ENCODE results near the gene HIBCH. TPM values are rescaled to one million over a fixed set of nuclear protein-coding genes. Genes with fewer than 3 reads are reported as not detected.
"Not testable (repeated sequence)": the region's sequence is repeated elsewhere in the genome, so short reads cannot be mapped to it uniquely, and the experiment has no call there.

Gene HIBCH
- total RNA-seq, 2 experiments from 2014 or later = 15.6 to 17.5 TPM

DNA sequence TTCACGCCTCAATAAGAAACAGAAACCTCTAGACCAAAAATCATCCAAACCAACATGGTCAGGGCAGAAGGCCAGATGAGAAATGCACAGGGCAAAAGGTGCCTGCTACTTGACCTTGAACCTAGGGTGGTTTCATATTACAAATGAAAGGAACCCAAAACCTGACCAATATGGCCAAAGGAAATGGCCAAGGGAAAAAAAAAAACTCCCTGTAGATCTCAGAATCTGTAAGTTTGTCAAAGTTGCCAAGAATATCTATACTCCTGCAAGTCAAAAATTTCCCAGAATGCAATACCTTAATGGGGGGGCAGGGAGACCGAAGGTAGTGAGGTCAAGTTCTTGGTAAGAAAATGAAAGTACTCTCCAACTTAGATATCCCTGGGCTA, 47.2 kb downstream of the HIBCH start:
- DNase-seq = no peak
- H3K27ac Mint-ChIP-seq = no peak overlapping the region
- POLR2A ChIA-PET = no interaction called here

DNA sequence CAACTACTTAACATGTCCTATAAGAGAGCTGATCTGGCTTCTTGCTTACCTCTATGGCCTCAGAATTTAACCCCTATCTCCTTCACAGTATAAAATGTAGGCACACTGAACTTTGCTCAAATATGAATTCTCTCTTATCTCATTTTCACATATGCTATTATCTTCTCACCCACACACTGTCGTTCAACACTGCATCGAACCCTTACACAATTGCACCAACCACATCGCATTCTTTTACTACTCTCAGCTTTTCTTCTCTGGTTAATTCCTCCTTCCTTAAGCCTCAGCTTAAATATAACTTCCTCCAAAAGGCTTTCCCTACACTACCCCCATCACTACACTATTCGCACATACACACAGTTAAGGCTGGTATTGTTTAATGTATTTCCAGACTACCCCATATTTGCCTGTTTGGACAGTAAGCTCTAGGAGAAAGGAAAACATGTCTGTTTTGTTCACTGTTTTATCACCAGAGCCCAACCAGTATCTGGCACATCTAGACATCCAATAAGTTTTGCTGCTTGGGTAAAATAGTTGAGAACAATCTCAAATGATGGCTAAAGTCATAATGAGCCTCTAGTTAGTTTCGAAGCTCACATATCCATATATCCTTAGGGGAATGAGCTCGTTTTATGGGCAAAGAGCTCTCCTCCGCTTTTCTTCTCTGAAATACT, 47.7 kb downstream of the HIBCH start:
- ATAC-seq (ENCODE audit: low read depth) (no peak), DNase-seq (no peak)
- Mint-ChIP-seq H3K27me3 (no peaks in the 10 kb centered on the region), H3K4me1 (no peaks in the 10 kb centered on the region), H3K4me3 (no peak overlapping the region), H3K36me3 (peaks cover 18% of the 10 kb centered on the region), H3K9me3 (no peaks in the 10 kb centered on the region), H3K27ac (no peak overlapping the region)
- POLR2A ChIA-PET = no interaction called here

More for the DNA sequence above, 47.2 kb downstream of the HIBCH start:
- no peak for ATAC-seq (ENCODE audit: low read depth)
- no peaks in the 10 kb centered on the region for H3K9me3 Mint-ChIP-seq
- no peaks in the 10 kb centered on the region for H3K27me3 Mint-ChIP-seq
- peaks cover 15% of the 10 kb centered on the region for H3K36me3 Mint-ChIP-seq
- H3K4me1 Mint-ChIP-seq = no peaks in the 10 kb centered on the region
- H3K4me3 Mint-ChIP-seq = no peak overlapping the region

DNA sequence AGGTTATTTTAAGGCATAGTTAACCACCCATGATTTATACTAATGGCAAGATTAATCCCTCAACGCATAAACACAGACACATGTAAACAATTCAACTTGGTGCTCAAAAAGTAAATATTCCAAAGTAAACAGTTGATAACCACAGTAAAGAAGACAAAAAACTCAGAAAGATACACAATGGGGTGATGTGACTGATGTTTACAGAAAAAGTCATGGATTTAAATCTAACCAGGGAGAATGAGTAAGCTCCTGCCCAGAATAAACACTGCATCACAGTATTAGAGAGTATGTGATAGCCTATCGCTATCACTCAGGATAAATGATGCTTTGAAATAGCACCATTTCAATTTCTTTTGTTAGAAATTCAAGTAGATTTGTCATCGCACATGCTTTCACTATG, 49.3 kb downstream of the HIBCH start:
- Mint-ChIP-seq H3K4me3 (no peak overlapping the region), H3K36me3 (peaks cover 19% of the 10 kb centered on the region), H3K4me1 (no peaks in the 10 kb centered on the region), H3K9me3 (peaks cover 2% of the 10 kb centered on the region), H3K27ac (no peak overlapping the region), H3K27me3 (no peaks in the 10 kb centered on the region)
- POLR2A ChIA-PET = no interaction called here
- ATAC-seq (ENCODE audit: low read depth) (no peak), DNase-seq (no peak)

DNA sequence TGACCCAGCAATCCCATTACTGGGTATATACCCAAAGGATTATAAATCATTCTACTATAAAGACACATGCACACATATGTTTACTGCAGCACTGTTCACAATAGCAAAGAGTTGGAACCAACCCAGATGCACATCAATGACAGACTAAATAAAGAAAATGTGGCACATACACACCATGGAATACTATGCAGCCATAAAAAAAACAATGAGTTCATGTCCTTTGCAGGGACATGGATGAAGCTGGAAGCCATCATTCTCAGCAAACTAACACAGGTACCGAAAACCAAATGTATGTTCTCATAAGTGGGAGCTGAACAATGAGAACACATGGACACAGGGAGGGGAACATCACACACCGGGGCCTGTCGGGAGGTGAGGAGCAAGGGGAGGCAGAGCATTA, 49.9 kb downstream of the HIBCH start:
- H3K27me3 Mint-ChIP-seq; H3K9me3 Mint-ChIP-seq; H3K4me1 Mint-ChIP-seq; ATAC-seq (ENCODE audit: low read depth); POLR2A ChIA-PET; H3K4me3 Mint-ChIP-seq; DNase-seq; H3K27ac Mint-ChIP-seq: not testable (repeated sequence)
- peaks cover 21% of the 10 kb centered on the region for H3K36me3 Mint-ChIP-seq

- Mint-ChIP-seq H3K27me3 (no peaks in the 10 kb centered on the region), H3K27ac (no peak overlapping the region), H3K4me1 (no peaks in the 10 kb centered on the region), H3K4me3 (no peak overlapping the region), H3K9me3 (peaks cover 4% of the 10 kb centered on the region), H3K36me3 (peaks cover 18% of the 10 kb centered on the region)
- no peak for ATAC-seq (ENCODE audit: low read depth)
- no peak for DNase-seq
- POLR2A ChIA-PET = no interaction called here
Measured at GRCh38 chr2:190267302-190267701, 52.3 kb downstream of the HIBCH start.

GRCh38 chr2:190266314-190266713, 53.3 kb downstream of the HIBCH start:
- no peak for DNase-seq
- Mint-ChIP-seq H3K4me3 (no peak overlapping the region), H3K36me3 (peaks cover 12% of the 10 kb centered on the region), H3K4me1 (no peaks in the 10 kb centered on the region), H3K9me3 (peaks cover 4% of the 10 kb centered on the region), H3K27me3 (no peaks in the 10 kb centered on the region), H3K27ac (no peak overlapping the region)
- no peak for ATAC-seq (ENCODE audit: low read depth)
- POLR2A ChIA-PET = no interaction called here

DNA sequence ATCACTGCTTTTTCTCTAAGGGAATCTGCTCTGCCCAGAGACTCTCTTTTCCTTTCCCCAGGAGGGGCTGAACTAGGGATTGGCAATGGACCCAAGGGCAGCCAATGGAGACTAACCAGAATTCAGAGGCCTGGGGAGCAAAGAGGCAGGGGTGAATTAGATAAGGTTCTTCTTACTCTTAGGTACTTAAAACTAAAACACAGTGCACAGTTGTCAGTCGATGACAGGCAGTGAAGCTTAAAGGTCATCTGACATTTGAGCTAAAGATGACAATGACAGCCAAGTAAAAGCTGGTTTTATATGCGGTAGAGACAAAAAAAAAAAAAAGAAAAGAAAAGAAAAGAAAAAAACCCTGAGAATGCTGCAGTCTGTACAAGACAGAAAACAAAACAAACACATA, 57.8 kb downstream of the HIBCH start:
- ATAC-seq (ENCODE audit: low read depth) (no peak), DNase-seq (no peak)
- Mint-ChIP-seq H3K4me1 (no peaks in the 10 kb centered on the region), H3K36me3 (peaks cover 31% of the 10 kb centered on the region), H3K4me3 (no peak overlapping the region), H3K27ac (no peak overlapping the region), H3K9me3 (peaks cover 13% of the 10 kb centered on the region), H3K27me3 (no peaks in the 10 kb centered on the region)
- POLR2A ChIA-PET = no interaction called here

- Mint-ChIP-seq H3K27me3 (no peaks in the 10 kb centered on the region), H3K9me3 (peaks cover 12% of the 10 kb centered on the region), H3K4me1 (no peaks in the 10 kb centered on the region), H3K27ac (no peak overlapping the region), H3K4me3 (no peak overlapping the region), H3K36me3 (peaks cover 38% of the 10 kb centered on the region)
- DNase-seq = no peak
- POLR2A ChIA-PET = no interaction called here
- no peak for ATAC-seq (ENCODE audit: low read depth)
Measured at GRCh38 chr2:190256087-190256486, 63.5 kb downstream of the HIBCH start.

DNA sequence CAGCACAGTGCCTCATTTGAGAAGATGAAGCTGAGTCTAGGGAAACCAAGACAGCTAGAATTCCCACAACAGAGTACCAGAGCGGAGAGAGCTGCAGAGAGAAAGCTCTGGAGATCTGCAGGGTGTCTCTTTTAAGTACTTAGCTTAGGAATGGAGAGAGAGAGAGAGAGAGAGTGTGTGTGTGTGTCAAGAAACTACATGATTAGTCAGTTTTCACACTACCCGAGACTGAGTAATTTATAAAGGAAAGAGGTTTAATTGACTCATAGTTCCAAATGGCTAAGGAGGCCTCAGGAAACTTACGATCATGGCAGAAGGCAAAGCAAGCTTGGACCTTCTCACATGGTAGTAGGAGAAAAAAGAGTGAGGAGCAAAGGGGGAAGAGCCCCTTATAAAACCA, 64.0 kb downstream of the HIBCH start:
- Mint-ChIP-seq H3K4me1 (no peaks in the 10 kb centered on the region), H3K36me3 (peaks cover 38% of the 10 kb centered on the region), H3K9me3 (peaks cover 12% of the 10 kb centered on the region), H3K27me3 (no peaks in the 10 kb centered on the region), H3K27ac (no peak overlapping the region), H3K4me3 (no peak overlapping the region)
- no peak for DNase-seq
- no peak for ATAC-seq (ENCODE audit: low read depth)
- POLR2A ChIA-PET = no interaction called here

GRCh38 chr2:190254063-190254850, 65.4 kb downstream of the HIBCH start:
- Mint-ChIP-seq H3K4me1 (no peaks in the 10 kb centered on the region), H3K27me3 (no peaks in the 10 kb centered on the region), H3K27ac (no peak overlapping the region), H3K9me3 (peaks cover 12% of the 10 kb centered on the region), H3K4me3 (no peak overlapping the region), H3K36me3 (peaks cover 43% of the 10 kb centered on the region)
- ATAC-seq (ENCODE audit: low read depth) (no peak), DNase-seq (no peak)
- POLR2A ChIA-PET = no interaction called here

DNA sequence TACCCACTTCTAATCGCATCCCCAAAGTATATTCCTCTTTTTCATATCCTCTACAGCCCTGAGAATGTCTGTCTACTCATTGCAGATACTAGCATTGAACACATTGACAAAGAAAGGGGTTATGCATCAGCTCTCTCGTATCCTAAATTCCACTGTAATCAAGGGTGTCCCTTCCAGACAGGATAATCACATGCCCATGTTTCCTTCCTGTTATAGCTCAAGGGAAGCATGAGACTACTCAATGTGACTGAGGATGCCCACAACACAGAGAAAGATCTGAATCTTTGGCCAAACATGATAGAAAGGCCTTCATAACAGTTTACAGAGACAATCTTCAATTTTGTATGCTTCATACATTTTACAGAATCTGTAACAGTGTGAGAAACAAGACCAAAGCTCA, 69.2 kb downstream of the HIBCH start:
- H3K36me3 Mint-ChIP-seq = peaks cover 18% of the 10 kb centered on the region
- no peaks in the 10 kb centered on the region for H3K9me3 Mint-ChIP-seq
- DNase-seq = no peak
- H3K4me3 Mint-ChIP-seq = no peak overlapping the region
- no peak overlapping the region for H3K27ac Mint-ChIP-seq
- no peak for ATAC-seq (ENCODE audit: low read depth)
- POLR2A ChIA-PET = no interaction called here
- no peaks in the 10 kb centered on the region for H3K4me1 Mint-ChIP-seq
- no peaks in the 10 kb centered on the region for H3K27me3 Mint-ChIP-seq

- no peak for DNase-seq
- Mint-ChIP-seq H3K27ac (no peak overlapping the region), H3K27me3 (no peaks in the 10 kb centered on the region), H3K4me1 (no peaks in the 10 kb centered on the region), H3K4me3 (no peak overlapping the region), H3K9me3 (peaks cover 8% of the 10 kb centered on the region), H3K36me3 (peaks cover 27% of the 10 kb centered on the region)
- POLR2A ChIA-PET = no interaction called here
- no peak for ATAC-seq (ENCODE audit: low read depth)
Measured at GRCh38 chr2:190235551-190236075, 84.0 kb downstream of the HIBCH start.

DNA sequence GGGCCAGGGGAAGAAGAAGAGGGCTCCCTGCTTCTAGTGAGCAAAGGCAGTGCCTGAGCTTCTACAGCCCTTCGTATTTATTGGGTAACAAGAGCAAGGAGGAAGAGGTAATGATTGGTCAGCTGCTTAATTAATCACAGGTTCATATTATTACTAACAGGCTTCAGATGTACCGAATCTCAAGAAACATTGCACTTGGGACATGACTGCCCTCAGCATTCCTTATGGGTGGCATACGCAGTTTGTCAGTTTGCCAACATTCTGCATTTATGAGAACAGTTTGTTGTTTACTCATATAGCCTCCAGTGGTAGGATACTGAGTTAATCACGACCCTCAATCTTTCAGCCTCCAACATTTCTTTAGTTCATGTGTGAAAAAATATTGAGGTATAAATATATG, 84.5 kb downstream of the HIBCH start:
- POLR2A ChIA-PET = no interaction called here
- H3K9me3 Mint-ChIP-seq = peaks cover 4% of the 10 kb centered on the region

DNA sequence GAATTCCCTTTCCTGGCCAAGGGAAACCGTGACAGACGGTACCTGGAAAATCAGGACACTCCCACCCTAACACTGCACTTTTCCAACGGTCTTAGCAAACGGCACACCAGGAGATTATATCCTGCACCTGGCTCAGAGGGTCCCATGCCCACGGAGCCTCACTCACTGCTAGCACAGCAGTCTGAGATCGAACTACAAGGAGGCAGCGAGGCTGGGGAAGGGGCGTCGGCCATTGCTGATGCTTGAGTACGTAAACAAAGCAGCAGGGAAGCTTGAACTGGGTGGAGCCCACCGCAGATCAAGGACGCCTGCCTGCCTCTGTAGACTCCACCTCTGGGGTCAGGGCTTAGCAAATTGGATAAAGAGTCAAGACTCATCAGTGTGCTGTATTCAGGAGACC, 95.6 kb downstream of the HIBCH start:
- peaks cover 38% of the 10 kb centered on the region for H3K36me3 Mint-ChIP-seq
- ATAC-seq (ENCODE audit: low read depth); POLR2A ChIA-PET: not testable (repeated sequence)

More for the DNA sequence above, 84.5 kb downstream of the HIBCH start:
- Mint-ChIP-seq H3K27ac (no peak overlapping the region), H3K27me3 (no peaks in the 10 kb centered on the region), H3K36me3 (peaks cover 24% of the 10 kb centered on the region), H3K4me3 (no peak overlapping the region), H3K4me1 (no peaks in the 10 kb centered on the region)
- DNase-seq (no peak), ATAC-seq (ENCODE audit: low read depth) (no peak)

More for the DNA sequence above, 95.6 kb downstream of the HIBCH start:
- not testable (repeated sequence) for H3K27ac Mint-ChIP-seq, H3K4me1 Mint-ChIP-seq, H3K4me3 Mint-ChIP-seq, DNase-seq, H3K27me3 Mint-ChIP-seq
- H3K9me3 Mint-ChIP-seq = peaks cover 11% of the 10 kb centered on the region

Measured in activated naive CD8-positive, alpha-beta T cell treated with anti-CD3 and anti-CD28 coated beads, Interleukin-2, amount 10 ng/mL, durations not matched to agents 7 days and 5 days (primary cell).